Esophagus mucosa (tissue), 1 donor: Measurements from ENCODE around the gene ALDH9A1. TPM values are rescaled to one million over a fixed set of nuclear protein-coding genes. Genes with fewer than 3 reads are reported as not detected.
"Not testable (repeated sequence)": the region's sequence is repeated elsewhere in the genome, so short reads cannot be mapped to it uniquely, and the experiment has no call there.

Source experiments
- ATAC-seq: fragments of 200-7000 bp; cut with Tn5 transposase; one replicate; pipeline ENCODE4 v1.9.1; 2020
- total RNA-seq: library from RNA; stranded (reverse); gene quantifications from one replicate; pipeline ENCODE4 v1.2.4, GENCODE V29; 2023
- donor health status: DM: yes; HTN: yes; CAD: no.

Gene ALDH9A1
- total RNA-seq, 1 donor from 2014 or later = 108 TPM

GRCh38 chr1:165686971-165687433 is 11.4 kb downstream of the ALDH9A1 start:
- ATAC-seq = no peak

- no peak for ATAC-seq
These were observed 12.0 kb downstream of the ALDH9A1 start for GRCh38 chr1:165686121-165686970.

- no peak for ATAC-seq
These were observed 14.4 kb downstream of the ALDH9A1 start for GRCh38 chr1:165683848-165684485.

GRCh38 chr1:165680773-165681172 is 17.6 kb downstream of the ALDH9A1 start:
- not testable (repeated sequence) for ATAC-seq

- no peak for ATAC-seq
These were observed 18.1 kb downstream of the ALDH9A1 start for GRCh38 chr1:165680303-165680702.

GRCh38 chr1:165679282-165680036 is 18.9 kb downstream of the ALDH9A1 start:
- ATAC-seq = no peak

- no peak for ATAC-seq
These were observed 19.9 kb downstream of the ALDH9A1 start for GRCh38 chr1:165678509-165678908.

- ATAC-seq = no peak
These were observed 22.6 kb downstream of the ALDH9A1 start for GRCh38 chr1:165675794-165676193.

GRCh38 chr1:165674599-165674998 is 23.8 kb downstream of the ALDH9A1 start:
- no peak for ATAC-seq

- no peak for ATAC-seq
These were observed 26.8 kb downstream of the ALDH9A1 start for GRCh38 chr1:165671526-165671925.

GRCh38 chr1:165668184-165668583 is 30.2 kb downstream of the ALDH9A1 start:
- no peak for ATAC-seq

GRCh38 chr1:165666152-165666825 is 32.1 kb downstream of the ALDH9A1 start:
- ATAC-seq = no peak

GRCh38 chr1:165662186-165662585 is 36.2 kb downstream of the ALDH9A1 start:
- no peak for ATAC-seq

GRCh38 chr1:165661703-165662102 is 36.7 kb downstream of the ALDH9A1 start:
- ATAC-seq = no peak

- no peak for ATAC-seq
These were observed 38.8 kb downstream of the ALDH9A1 start for GRCh38 chr1:165659581-165659895.

- not testable (repeated sequence) for ATAC-seq
These were observed 39.4 kb downstream of the ALDH9A1 start for GRCh38 chr1:165658766-165659580.

GRCh38 chr1:165650981-165651625 is 47.3 kb downstream of the ALDH9A1 start:
- no peak for ATAC-seq

- ATAC-seq = no peak
These were observed 49.3 kb downstream of the ALDH9A1 start for GRCh38 chr1:165648919-165649572.

GRCh38 chr1:165647970-165648369 is 50.4 kb downstream of the ALDH9A1 start:
- no peak for ATAC-seq

GRCh38 chr1:165647517-165647916 is 50.8 kb downstream of the ALDH9A1 start:
- ATAC-seq = no peak
